ENCODE data around the gene CLCF1. TPM values are rescaled to one million over a fixed set of nuclear protein-coding genes. Genes with fewer than 3 reads are reported as not detected.
"Not testable (repeated sequence)": the region's sequence is repeated elsewhere in the genome, so short reads cannot be mapped to it uniquely, and the experiment has no call there.

Gene CLCF1
- total and polyA plus RNA-seq, 4 donors: 0.50 to 3.3 (median 1.1) TPM

GRCh38 chr11:67344264-67344663 is 29.1 kb downstream of the CLCF1 start:
- peaks cover 2% of the 10 kb centered on the region for H3K36me3 ChIP-seq (ENCODE audit: control insufficient read depth, insufficient read depth, low read length)
- no peaks in the 10 kb centered on the region for H3K27me3 ChIP-seq (ENCODE audit: control insufficient read depth, insufficient read depth, low read length)
- no peaks in the 10 kb centered on the region for H3K9me3 ChIP-seq (ENCODE audit: control insufficient read depth, insufficient read depth, low read length)
- no peak overlapping the region for H3K27ac ChIP-seq (ENCODE audit: low read depth, low read length)
- WGBS (ENCODE audit: insufficient coverage): 89% methylated on average over 3 of the region's 4 CpGs
- DNase-seq (ENCODE audit: low read depth in 4 of 6, low spot score in 6 of 6): no peak
- H3K4me1 ChIP-seq (ENCODE audit: control insufficient read depth, insufficient read depth, low read length): no peaks in the 10 kb centered on the region
- H3K4me3 ChIP-seq (ENCODE audit: low read depth, low read length): no peak overlapping the region

GRCh38 chr11:67337257-67337656 is 36.1 kb downstream of the CLCF1 start:
- Histone ChIP-seq H3K27me3 (ENCODE audit: control insufficient read depth, insufficient read depth, low read length) (no peaks in the 10 kb centered on the region), H3K27ac (ENCODE audit: low read depth, low read length) (no peak overlapping the region), H3K4me1 (ENCODE audit: control insufficient read depth, insufficient read depth, low read length) (no peaks in the 10 kb centered on the region), H3K9me3 (ENCODE audit: control insufficient read depth, insufficient read depth, low read length) (no peaks in the 10 kb centered on the region), H3K4me3 (ENCODE audit: low read depth, low read length) (no peak overlapping the region), H3K36me3 (ENCODE audit: control insufficient read depth, insufficient read depth, low read length) (peaks cover 2% of the 10 kb centered on the region)
- WGBS (ENCODE audit: insufficient coverage): no CpG with 5 or more reads among the region's 3 CpGs
- no peak for DNase-seq (ENCODE audit: low read depth in 4 of 6, low spot score in 6 of 6)

DNA sequence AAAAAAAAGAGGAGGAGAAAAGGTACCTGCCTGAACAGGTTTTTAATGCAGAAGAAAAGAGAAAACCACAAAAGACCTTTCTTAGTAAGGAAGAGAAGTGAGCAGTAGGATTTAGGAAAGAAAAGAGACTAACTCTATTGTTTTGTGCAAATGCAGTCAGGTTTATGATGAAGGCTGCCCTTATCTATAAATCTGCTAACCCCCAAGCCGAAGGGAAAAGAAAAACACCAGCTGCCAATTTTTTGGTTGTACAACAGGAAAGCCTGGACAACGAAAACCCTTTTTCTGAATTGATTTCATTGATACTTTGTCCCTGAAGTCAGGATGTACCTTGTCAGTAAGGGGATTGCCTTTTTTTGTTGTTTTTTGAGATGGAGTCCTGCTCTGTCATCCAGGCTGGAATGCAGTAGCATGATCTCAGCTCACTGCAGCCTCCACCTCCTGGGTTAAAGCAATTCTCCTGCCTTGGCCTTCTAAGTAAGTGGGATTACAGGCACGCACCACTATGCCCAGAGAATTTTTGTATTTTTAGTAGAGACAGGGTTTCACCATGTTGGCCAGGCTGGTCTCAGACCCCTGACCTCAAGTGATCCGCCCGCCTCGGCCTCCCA is 41.2 kb downstream of the CLCF1 start:
- no peak for DNase-seq (ENCODE audit: low read depth in 4 of 6, low spot score in 6 of 6)
- Histone ChIP-seq H3K4me3 (ENCODE audit: low read depth, low read length) (no peak overlapping the region), H3K36me3 (ENCODE audit: control insufficient read depth, insufficient read depth, low read length) (peaks cover 7% of the 10 kb centered on the region), H3K27ac (ENCODE audit: low read depth, low read length) (no peak overlapping the region), H3K27me3 (ENCODE audit: control insufficient read depth, insufficient read depth, low read length) (no peaks in the 10 kb centered on the region), H3K4me1 (ENCODE audit: control insufficient read depth, insufficient read depth, low read length) (no peaks in the 10 kb centered on the region), H3K9me3 (ENCODE audit: control insufficient read depth, insufficient read depth, low read length) (no peaks in the 10 kb centered on the region)
- 87% methylated on average over 6 of the region's 6 CpGs for WGBS (ENCODE audit: insufficient coverage)

- 91% methylated on average over 7 of the region's 7 CpGs for WGBS (ENCODE audit: insufficient coverage)
- no peak for DNase-seq (ENCODE audit: low read depth in 4 of 6, low spot score in 6 of 6)
- Histone ChIP-seq H3K27ac (ENCODE audit: low read depth, low read length) (no peak overlapping the region), H3K27me3 (ENCODE audit: control insufficient read depth, insufficient read depth, low read length) (no peaks in the 10 kb centered on the region), H3K36me3 (ENCODE audit: control insufficient read depth, insufficient read depth, low read length) (peaks cover 19% of the 10 kb centered on the region), H3K4me1 (ENCODE audit: control insufficient read depth, insufficient read depth, low read length) (peaks cover 7% of the 10 kb centered on the region), H3K4me3 (ENCODE audit: low read depth, low read length) (no peak overlapping the region), H3K9me3 (ENCODE audit: control insufficient read depth, insufficient read depth, low read length) (no peaks in the 10 kb centered on the region)
Observed at GRCh38 chr11:67323526-67323925, 49.9 kb downstream of the CLCF1 start.

- no peaks in the 10 kb centered on the region for H3K9me3 ChIP-seq (ENCODE audit: control insufficient read depth, insufficient read depth, low read length)
- peaks cover 14% of the 10 kb centered on the region for H3K36me3 ChIP-seq (ENCODE audit: control insufficient read depth, insufficient read depth, low read length)
- H3K4me3 ChIP-seq (ENCODE audit: low read depth, low read length): no peak overlapping the region
- no peak for DNase-seq (ENCODE audit: low read depth in 4 of 6, low spot score in 6 of 6)
- WGBS (ENCODE audit: insufficient coverage): 96% methylated on average over 2 of the region's 3 CpGs
- H3K27me3 ChIP-seq (ENCODE audit: control insufficient read depth, insufficient read depth, low read length): no peaks in the 10 kb centered on the region
- peaks cover 13% of the 10 kb centered on the region for H3K4me1 ChIP-seq (ENCODE audit: control insufficient read depth, insufficient read depth, low read length)
- no peak overlapping the region for H3K27ac ChIP-seq (ENCODE audit: low read depth, low read length)
Observed at GRCh38 chr11:67322049-67322448, 51.3 kb downstream of the CLCF1 start.

- WGBS (ENCODE audit: insufficient coverage): 94% methylated on average over 3 of the region's 6 CpGs
- peaks cover 14% of the 10 kb centered on the region for H3K36me3 ChIP-seq (ENCODE audit: control insufficient read depth, insufficient read depth, low read length)
- H3K4me3 ChIP-seq (ENCODE audit: low read depth, low read length): no peak overlapping the region
- DNase-seq (ENCODE audit: low read depth in 4 of 6, low spot score in 6 of 6): no peak
- no peaks in the 10 kb centered on the region for H3K9me3 ChIP-seq (ENCODE audit: control insufficient read depth, insufficient read depth, low read length)
- H3K27me3 ChIP-seq (ENCODE audit: control insufficient read depth, insufficient read depth, low read length): no peaks in the 10 kb centered on the region
- peaks cover 17% of the 10 kb centered on the region for H3K4me1 ChIP-seq (ENCODE audit: control insufficient read depth, insufficient read depth, low read length)
- no peak overlapping the region for H3K27ac ChIP-seq (ENCODE audit: low read depth, low read length)
Observed at GRCh38 chr11:67321313-67321871, 52.0 kb downstream of the CLCF1 start.

- Histone ChIP-seq H3K9me3 (ENCODE audit: control insufficient read depth, insufficient read depth, low read length) (no peaks in the 10 kb centered on the region), H3K4me1 (ENCODE audit: control insufficient read depth, insufficient read depth, low read length) (peaks cover 17% of the 10 kb centered on the region), H3K36me3 (ENCODE audit: control insufficient read depth, insufficient read depth, low read length) (peaks cover 14% of the 10 kb centered on the region), H3K27me3 (ENCODE audit: control insufficient read depth, insufficient read depth, low read length) (no peaks in the 10 kb centered on the region), H3K4me3 (ENCODE audit: low read depth, low read length) (no peak overlapping the region), H3K27ac (ENCODE audit: low read depth, low read length) (no peak overlapping the region)
- DNase-seq (ENCODE audit: low read depth in 4 of 6, low spot score in 6 of 6): no peak
- 92% methylated on average over 1 of the region's 2 CpGs for WGBS (ENCODE audit: insufficient coverage)
Observed at GRCh38 chr11:67320691-67321090, 52.7 kb downstream of the CLCF1 start.

- no peak for DNase-seq (ENCODE audit: low read depth in 4 of 6, low spot score in 6 of 6)
- H3K4me3 ChIP-seq (ENCODE audit: low read depth, low read length): no peak overlapping the region
- H3K27me3 ChIP-seq (ENCODE audit: control insufficient read depth, insufficient read depth, low read length): no peaks in the 10 kb centered on the region
- no peak overlapping the region for H3K27ac ChIP-seq (ENCODE audit: low read depth, low read length)
- 33% methylated on average over 1 of the region's 3 CpGs for WGBS (ENCODE audit: insufficient coverage)
- H3K9me3 ChIP-seq (ENCODE audit: control insufficient read depth, insufficient read depth, low read length): no peaks in the 10 kb centered on the region
- H3K36me3 ChIP-seq (ENCODE audit: control insufficient read depth, insufficient read depth, low read length): peaks cover 14% of the 10 kb centered on the region
- peaks cover 17% of the 10 kb centered on the region for H3K4me1 ChIP-seq (ENCODE audit: control insufficient read depth, insufficient read depth, low read length)
Observed at GRCh38 chr11:67320011-67320410, 53.4 kb downstream of the CLCF1 start.

- peaks cover 17% of the 10 kb centered on the region for H3K4me1 ChIP-seq (ENCODE audit: control insufficient read depth, insufficient read depth, low read length)
- H3K9me3 ChIP-seq (ENCODE audit: control insufficient read depth, insufficient read depth, low read length); H3K27ac ChIP-seq (ENCODE audit: low read depth, low read length); DNase-seq (ENCODE audit: low read depth in 4 of 6, low spot score in 6 of 6); H3K27me3 ChIP-seq (ENCODE audit: control insufficient read depth, insufficient read depth, low read length): not testable (repeated sequence)
- 92% methylated on average over 11 of the region's 12 CpGs for WGBS (ENCODE audit: insufficient coverage)
- H3K36me3 ChIP-seq (ENCODE audit: control insufficient read depth, insufficient read depth, low read length): peaks cover 14% of the 10 kb centered on the region
- peak overlapping the region; percentile 90 for H3K4me3 ChIP-seq (ENCODE audit: low read depth, low read length)
Observed at GRCh38 chr11:67318876-67319275, 54.5 kb downstream of the CLCF1 start.

DNA sequence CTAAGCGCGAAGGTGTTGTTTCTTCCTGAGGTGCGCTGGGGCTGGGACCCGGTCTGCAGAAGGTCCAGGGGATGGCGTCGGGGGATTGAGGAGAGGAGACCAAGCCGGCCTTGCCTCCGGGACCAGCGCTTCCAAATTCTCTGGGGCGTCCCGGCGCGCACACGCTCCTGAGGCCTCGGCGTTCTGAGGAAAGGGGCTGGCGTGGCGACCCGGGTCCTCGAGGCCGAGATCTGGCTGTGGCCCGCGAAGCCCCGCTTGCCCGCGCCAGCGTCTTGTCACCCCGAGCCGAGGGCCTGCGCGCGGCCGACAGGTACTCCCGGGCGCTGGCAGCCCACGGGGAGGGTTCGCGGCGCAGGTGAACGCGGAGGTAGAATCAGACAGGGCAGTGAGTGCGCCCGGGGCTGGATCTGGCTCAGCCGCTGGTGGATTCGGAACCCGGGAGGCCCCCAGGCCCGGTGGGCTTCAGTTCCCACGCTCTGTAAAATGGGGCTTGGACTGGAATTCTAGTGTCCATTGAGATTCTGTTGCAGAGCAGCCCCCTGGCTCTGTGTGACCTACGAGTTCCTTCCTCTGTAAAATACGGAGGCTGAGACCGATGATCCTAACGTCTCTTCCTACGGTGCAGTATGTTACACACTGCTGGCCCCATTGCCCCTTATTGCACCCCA is 55.4 kb downstream of the CLCF1 start:
- peak overlapping the region; percentile 96 for H3K27ac ChIP-seq (ENCODE audit: low read depth, low read length)
- H3K4me1 ChIP-seq (ENCODE audit: control insufficient read depth, insufficient read depth, low read length): peaks cover 17% of the 10 kb centered on the region
- peak overlapping the region; percentile 90 for H3K4me3 ChIP-seq (ENCODE audit: low read depth, low read length)
- peaks cover 12% of the 10 kb centered on the region for H3K36me3 ChIP-seq (ENCODE audit: control insufficient read depth, insufficient read depth, low read length)
- no peaks in the 10 kb centered on the region for H3K9me3 ChIP-seq (ENCODE audit: control insufficient read depth, insufficient read depth, low read length)
- no peaks in the 10 kb centered on the region for H3K27me3 ChIP-seq (ENCODE audit: control insufficient read depth, insufficient read depth, low read length)
- no peak for DNase-seq (ENCODE audit: low read depth in 4 of 6, low spot score in 6 of 6)
- 0% methylated on average over 49 of the region's 53 CpGs for WGBS (ENCODE audit: insufficient coverage)

All from spinal cord (tissue), 10 donors.